ENCODE results near the gene YY1. TPM values are rescaled to one million over a fixed set of nuclear protein-coding genes. Genes with fewer than 3 reads are reported as not detected.
"Not testable (repeated sequence)": the region's sequence is repeated elsewhere in the genome, so short reads cannot be mapped to it uniquely, and the experiment has no call there.

The YY1 gene
- total RNA-seq, 2 donors from 2014 or later, result 75.5 to 77.9 TPM

DNA sequence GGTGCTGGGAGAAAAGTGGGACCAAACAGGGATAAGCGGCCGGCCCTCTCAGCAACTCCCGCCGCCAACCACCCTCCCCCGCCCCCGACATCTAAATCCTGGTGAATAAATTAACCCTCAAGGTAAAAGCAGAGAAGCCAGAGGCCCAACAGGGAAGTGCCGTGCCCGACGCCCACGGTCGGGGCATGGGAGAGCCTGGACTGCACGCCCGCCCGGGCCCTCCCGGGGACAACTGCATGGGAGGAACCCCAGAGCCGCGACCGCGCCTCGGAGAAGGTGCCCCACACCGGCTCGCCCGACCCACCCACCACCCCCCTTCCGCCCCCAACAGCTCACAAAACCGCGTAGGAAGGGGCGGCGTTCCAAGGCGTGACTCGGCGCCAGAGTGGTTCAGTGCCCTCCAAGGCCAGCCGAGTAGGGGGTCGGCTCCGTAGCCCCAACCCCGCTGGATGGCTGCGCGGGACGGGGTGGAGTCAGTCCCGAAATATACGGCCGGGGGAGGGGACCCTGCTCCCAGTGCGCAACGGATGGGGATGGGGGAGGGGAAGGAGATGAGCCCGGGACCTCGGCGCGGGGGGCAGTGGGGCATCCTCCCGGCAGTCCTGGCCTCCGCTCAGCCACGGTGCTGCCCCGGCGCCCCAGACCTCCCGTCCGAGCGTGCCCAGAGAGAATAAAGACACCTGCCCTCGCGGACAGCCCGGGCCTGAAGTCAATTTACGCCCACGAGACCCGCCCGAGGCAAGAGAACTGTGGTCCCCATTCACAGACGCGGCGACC lies 66.6 kb downstream of the YY1 start:
- ATAC-seq (peak; percentile 12), DNase-seq (peak in 2 of 3 donors; percentile 23 to 28)
- Mint-ChIP-seq H3K27me3 (no peaks in the 10 kb centered on the region), H3K4me1 (peaks cover 11% of the 10 kb centered on the region), H3K27ac (no peak overlapping the region), H3K4me3 (peak overlapping the region; percentile 88), H3K36me3 (ENCODE audit: low read depth) (no peaks in the 10 kb centered on the region)
- H3K9me3 ChIP-seq (ENCODE audit: control insufficient read depth, low read length, poor library complexity, severe bottlenecking), result no peaks in the 10 kb centered on the region

DNA sequence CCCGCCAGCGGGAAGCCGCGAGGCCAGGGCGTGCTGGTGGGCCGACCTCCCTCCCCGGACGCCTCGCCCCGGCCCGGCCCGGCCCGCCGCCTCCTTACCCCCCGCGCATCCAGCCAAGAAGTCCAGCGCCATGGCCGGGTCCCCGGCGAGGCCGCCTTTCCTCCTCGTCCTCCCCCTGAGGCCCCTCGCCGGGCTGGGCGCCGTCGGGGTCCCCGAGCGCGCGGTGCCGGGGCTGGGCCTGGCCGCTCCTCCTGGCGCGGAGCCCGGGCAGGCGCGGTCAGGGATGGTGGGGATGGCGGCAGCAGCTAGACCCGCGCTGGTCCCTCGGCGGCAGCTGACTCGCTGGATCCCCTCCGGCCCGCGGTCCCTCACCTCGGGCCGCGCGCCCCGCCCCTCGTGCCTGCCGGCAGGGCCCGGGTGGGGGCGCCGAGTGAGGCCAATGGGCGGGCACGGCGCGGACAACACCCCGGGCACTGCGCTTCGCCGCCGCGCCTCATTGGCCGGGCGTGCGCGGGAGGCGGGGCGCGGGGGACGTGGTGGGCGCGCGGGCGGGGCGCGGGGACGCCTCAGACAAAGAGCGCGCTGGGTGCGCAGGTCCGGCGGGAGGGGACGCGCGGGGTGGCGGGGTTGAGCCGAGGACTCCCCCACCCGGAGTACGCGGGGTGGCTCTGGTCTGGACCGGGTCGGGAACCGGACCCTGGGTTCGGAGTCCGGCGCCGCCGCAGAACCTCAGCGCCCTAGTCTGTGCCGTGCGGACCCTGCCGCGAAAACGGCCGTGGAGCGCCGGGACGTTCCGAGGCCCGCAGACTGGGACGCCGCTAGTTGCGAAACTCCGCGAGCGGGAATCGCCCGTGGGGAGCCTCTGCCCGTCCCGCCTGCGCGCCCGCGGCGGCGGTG lies 67.4 kb downstream of the YY1 start, which contains the start of gene SLC25A29:
Gene SLC25A29, minus strand, starts transcription at position 344 of the 897 bp plus-strand sequence. Its CDS starts 212 bp downstream, at position 132.
- DNase-seq (peak; percentile 38 to 61 (median 55)), ATAC-seq (peak; percentile 88)
- no peaks in the 10 kb centered on the region for H3K27me3 Mint-ChIP-seq
- H3K4me1 Mint-ChIP-seq, result peaks cover 11% of the 10 kb centered on the region
- H3K36me3 Mint-ChIP-seq (ENCODE audit: low read depth), result no peaks in the 10 kb centered on the region
- H3K4me3 Mint-ChIP-seq, result peak within 1 kb of the TSS; percentile 88
- no peaks in the 10 kb centered on the region for H3K9me3 ChIP-seq (ENCODE audit: control insufficient read depth, low read length, poor library complexity, severe bottlenecking)
- H3K27ac Mint-ChIP-seq, result no peak within 1 kb of the TSS

DNA sequence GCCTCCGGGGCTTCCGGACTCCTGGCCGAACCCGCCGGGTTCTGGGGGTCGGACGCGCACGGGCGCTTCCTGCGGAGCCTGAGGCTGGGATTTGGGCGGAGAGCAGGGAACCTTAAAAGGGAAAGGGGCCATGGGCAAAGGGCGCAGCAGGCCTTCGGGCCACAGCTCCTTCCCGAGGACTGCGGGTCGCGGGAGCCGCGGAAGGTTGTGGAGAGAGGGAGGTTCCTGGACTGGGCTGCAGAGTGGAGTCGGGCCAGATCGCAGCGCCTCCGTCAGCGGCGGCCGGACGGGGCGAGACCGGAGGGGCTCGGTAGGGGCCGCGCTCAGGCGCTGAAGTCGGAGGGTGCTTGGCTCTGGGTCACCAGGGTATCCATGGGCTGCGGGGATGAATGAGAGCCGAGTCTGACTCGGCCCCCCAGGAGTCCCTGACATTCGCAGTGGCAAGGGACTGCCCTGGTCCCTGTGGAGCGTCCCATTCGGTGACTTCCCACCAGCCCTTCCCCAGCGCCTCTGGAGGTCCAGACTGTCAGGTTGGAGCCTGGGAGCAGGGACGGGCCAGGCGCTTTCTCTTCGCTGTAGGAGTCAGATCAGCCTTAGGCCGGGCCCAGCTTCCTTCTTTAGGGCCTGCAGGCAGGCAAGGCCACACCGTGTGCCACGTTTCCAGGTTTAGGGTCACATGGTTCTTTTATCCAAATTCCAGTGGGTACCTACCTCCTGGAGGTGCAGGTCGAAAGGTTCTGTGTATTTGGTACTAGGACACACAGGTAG lies 68.2 kb downstream of the YY1 start:
- no peaks in the 10 kb centered on the region for H3K36me3 Mint-ChIP-seq (ENCODE audit: low read depth)
- H3K27me3 Mint-ChIP-seq, result no peaks in the 10 kb centered on the region
- peak overlapping the region; percentile 81 for H3K4me3 Mint-ChIP-seq
- no peak for DNase-seq
- no peak overlapping the region for H3K27ac Mint-ChIP-seq
- no peaks in the 10 kb centered on the region for H3K9me3 ChIP-seq (ENCODE audit: control insufficient read depth, low read length, poor library complexity, severe bottlenecking)
- ATAC-seq, result no peak
- H3K4me1 Mint-ChIP-seq, result peaks cover 17% of the 10 kb centered on the region

DNA sequence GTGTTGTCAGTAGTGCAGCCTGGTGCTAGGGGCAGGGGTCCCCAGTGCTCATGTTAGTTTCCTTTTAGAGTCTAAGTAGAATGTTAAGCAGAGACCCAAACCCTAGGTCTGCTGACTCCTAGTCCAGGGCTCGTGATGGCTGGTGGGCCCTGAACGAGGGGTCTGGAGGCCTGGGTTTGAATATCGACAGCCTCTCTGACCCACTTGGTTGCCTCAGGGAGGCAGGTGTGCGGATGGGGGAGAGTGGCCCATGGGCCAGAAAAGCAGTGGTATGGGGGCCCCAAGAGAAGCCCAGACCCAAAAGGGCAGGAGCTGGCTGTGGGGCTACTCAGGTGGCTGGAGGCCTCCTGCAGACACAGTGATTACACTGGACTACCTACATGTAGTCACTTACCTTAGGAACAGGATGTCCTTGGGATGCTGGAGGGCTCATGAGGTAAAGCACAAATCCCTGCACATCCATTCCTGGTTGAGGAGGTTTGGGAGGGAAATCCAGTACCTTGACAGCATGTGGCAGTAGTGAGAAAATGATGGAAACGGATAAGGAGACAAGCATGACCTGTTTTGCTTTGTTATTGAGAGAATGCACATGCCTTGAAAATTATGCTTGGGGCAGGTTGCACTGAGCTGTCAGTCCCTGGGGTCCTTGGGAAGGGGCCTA lies 69.0 kb downstream of the YY1 start:
- no peaks in the 10 kb centered on the region for H3K36me3 Mint-ChIP-seq (ENCODE audit: low read depth)
- H3K4me1 Mint-ChIP-seq, result peaks cover 17% of the 10 kb centered on the region
- no peaks in the 10 kb centered on the region for H3K9me3 ChIP-seq (ENCODE audit: control insufficient read depth, low read length, poor library complexity, severe bottlenecking)
- ATAC-seq, result no peak
- H3K27ac Mint-ChIP-seq, result no peak overlapping the region
- DNase-seq, result no peak
- H3K27me3 Mint-ChIP-seq, result no peaks in the 10 kb centered on the region
- peak overlapping the region; percentile 81 for H3K4me3 Mint-ChIP-seq

DNA sequence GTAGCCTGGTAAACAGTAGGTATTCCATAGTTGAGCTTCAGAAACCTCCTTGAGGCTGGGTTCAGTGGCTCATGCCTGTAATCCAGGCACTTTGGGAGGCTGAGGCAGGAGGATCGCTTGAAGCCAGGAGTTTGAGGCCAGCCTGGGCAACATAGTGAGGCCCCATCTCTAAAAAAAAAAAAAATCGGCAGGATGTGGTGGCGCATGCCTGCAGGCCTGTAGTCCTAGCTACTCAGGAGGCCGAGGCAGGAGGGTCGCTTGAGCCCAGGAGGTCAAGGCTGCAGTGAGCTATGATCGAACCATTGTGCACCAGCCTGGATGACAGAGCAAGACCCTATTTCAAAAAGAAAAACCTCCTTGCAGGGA lies 69.5 kb downstream of the YY1 start:
- H3K9me3 ChIP-seq (ENCODE audit: control insufficient read depth, low read length, poor library complexity, severe bottlenecking); H3K27me3 Mint-ChIP-seq; H3K36me3 Mint-ChIP-seq (ENCODE audit: low read depth); ATAC-seq; DNase-seq; H3K27ac Mint-ChIP-seq; H3K4me3 Mint-ChIP-seq: not testable (repeated sequence)
- H3K4me1 Mint-ChIP-seq, result peaks cover 17% of the 10 kb centered on the region

DNA sequence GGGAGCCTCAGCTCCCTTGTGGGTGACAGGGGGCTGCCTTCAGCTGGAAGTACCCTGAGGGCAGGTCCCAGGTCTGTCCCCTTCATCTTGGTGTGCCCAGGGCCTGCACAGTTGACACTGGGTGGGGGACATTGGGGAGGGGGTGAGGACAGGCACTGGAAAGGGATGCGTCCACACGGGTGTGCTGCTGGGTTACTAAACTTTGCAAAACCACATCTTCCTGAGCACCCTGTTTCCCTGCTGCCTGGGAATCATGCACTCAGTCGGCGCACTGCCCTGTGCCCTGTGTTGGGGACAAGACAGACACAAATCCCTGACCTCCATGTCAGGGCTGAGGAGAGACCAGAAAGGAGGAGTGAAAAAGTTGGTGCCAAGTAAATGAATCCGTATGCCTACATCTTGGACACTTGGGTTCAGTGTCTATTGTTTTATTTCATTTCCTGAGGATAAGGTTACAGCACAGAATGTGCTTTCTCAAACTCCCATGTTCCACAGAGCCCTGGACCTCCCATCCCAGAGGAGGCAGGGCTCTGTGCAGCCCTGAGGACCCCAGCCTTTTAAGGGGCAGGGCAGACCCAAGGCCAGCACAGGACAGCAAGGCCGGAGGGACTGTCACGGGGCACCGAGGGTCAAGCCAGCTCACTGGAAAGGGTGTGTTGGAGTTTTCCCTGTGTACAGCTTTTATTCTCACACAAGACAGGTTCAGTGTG lies 70.2 kb downstream of the YY1 start:
- Mint-ChIP-seq H3K4me3 (no peak overlapping the region), H3K27me3 (no peaks in the 10 kb centered on the region), H3K4me1 (peaks cover 17% of the 10 kb centered on the region), H3K27ac (no peak overlapping the region), H3K36me3 (ENCODE audit: low read depth) (no peaks in the 10 kb centered on the region)
- no peaks in the 10 kb centered on the region for H3K9me3 ChIP-seq (ENCODE audit: control insufficient read depth, low read length, poor library complexity, severe bottlenecking)
- DNase-seq (no peak), ATAC-seq (no peak)

DNA sequence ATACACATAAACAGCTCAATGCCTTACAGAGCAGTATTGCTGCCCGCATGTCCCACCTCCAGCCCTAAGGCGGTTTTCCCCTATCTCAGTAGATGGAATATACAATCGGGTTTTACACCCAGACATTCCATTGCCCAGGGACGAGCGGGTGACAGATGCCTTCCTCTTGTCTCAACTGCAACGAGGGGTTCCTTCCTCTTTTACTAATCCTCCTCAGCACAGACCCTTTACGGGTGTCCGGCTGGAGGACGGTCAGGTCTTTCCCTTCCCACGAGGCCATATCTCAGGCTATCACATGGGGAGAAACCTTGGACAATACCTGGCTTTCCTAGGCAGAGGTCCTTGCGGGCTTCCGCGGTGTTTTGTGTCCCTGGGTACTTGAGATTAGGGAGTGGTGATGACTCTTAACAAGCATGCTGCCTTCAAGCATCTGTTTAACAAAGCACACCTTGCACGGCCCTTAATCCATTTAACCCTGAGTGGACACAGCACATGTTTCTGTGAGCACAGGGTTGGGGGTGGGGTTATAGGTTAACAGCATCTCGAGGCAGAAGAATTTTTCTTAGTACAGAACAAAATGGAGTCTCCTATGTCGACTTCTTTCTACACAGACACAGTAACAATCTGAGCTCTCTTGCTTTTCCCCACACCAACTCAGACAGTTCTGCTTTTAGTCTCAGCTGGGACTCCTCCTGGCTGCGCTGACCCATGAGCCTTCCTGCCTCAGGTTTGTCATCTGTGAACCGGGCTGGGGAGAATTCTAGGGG lies 73.3 kb downstream of the YY1 start:
- not testable (repeated sequence) for DNase-seq; H3K4me3 Mint-ChIP-seq; H3K27me3 Mint-ChIP-seq; H3K27ac Mint-ChIP-seq; H3K36me3 Mint-ChIP-seq (ENCODE audit: low read depth); ATAC-seq; H3K9me3 ChIP-seq (ENCODE audit: control insufficient read depth, low read length, poor library complexity, severe bottlenecking)
- peaks cover 10% of the 10 kb centered on the region for H3K4me1 Mint-ChIP-seq

DNA sequence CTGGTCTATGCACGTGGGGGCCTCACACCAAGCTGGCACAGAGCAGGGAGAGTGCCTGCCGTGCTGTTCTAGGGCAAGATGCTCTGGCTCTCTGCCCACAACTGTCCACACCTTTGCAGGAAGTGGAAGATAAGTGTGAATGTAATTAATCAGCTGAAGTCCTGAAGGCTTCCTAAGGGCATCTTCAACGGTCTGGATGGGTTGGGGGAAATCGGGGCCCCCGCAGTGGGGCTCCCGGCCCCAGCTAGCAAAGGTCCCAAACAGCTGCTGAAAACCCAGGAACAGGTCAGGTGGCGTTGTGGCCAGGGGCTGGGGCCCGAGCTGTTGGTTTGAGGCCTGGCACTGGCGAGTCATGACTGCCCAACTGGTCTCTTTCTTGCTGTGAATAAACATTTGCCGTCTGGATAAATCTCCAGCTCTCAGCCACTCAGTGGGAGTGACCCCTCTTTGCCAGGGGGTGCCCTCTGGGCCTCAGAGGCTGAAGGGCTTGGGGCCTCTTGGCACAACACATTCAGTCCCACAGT lies 74.0 kb downstream of the YY1 start:
- no peak for ATAC-seq

DNA sequence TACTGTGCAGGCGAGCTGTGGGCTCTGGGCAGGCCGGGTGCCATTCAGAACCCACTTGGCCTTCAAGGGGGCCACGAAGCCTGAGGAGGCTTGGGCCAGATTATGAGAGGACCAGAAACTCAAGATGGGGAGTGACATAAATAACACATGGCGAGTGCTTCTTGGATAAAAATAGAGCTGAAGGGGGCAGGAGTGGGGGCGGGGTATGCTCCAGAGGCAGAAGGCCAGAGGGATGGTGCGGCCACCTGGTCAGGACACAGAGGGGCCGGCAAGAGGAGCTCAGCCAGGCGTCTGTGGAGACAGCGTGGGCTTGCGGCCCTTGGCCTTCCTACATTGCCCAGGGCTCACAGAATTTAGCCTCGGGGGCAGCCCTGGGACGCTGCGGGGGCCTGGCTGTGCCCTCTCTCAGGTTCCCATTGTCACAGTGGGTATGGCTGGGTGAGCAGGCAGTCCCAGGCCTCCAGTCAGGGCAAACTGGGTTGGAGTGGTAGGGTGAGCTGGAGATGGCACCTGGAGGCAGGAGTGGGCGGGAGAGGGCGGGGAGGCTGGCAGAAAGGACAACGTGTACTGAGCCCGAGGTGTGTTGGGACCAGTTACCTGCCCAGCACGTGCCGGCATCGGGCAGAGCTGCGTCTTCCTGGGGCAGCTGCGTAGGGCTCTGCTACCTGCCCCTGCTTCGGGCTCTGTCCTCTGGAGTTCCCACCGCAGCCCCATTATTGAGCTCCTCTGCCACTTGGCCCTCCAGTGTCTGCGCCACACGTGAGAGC lies 74.7 kb downstream of the YY1 start:
- Mint-ChIP-seq H3K4me3 (no peak overlapping the region), H3K27me3 (no peaks in the 10 kb centered on the region), H3K27ac (no peak overlapping the region), H3K36me3 (ENCODE audit: low read depth) (no peaks in the 10 kb centered on the region), H3K4me1 (peaks cover 11% of the 10 kb centered on the region)
- DNase-seq (no peak), ATAC-seq (no peak)
- no peaks in the 10 kb centered on the region for H3K9me3 ChIP-seq (ENCODE audit: control insufficient read depth, low read length, poor library complexity, severe bottlenecking)

More for the DNA sequence above, 74.0 kb downstream of the YY1 start:
- no peak for DNase-seq
- Mint-ChIP-seq H3K4me3 (no peak overlapping the region), H3K27ac (no peak overlapping the region), H3K36me3 (ENCODE audit: low read depth) (no peaks in the 10 kb centered on the region), H3K27me3 (no peaks in the 10 kb centered on the region), H3K4me1 (peaks cover 12% of the 10 kb centered on the region)
- no peaks in the 10 kb centered on the region for H3K9me3 ChIP-seq (ENCODE audit: control insufficient read depth, low read length, poor library complexity, severe bottlenecking)

DNA sequence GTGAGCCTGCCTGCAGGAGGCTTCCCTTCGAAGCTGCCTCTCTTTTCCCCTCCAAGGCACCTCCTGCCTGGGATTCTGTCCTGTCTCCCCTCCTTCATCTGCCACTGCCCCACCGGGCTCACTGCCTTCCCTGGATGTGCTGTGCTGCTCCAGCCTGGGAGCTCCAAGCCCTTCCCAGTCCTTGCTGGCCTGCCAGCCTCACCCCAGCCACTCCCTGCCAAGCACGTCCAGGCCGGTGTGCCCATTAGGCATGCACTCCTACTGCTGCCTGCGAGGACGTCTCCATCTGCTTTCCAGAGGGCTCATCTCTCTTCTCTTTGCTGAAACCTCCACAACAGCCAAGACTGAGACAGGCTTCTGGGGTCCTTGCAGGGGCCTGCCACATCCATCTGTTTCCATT lies 75.8 kb downstream of the YY1 start:
- no peaks in the 10 kb centered on the region for H3K9me3 ChIP-seq (ENCODE audit: control insufficient read depth, low read length, poor library complexity, severe bottlenecking)
- no peaks in the 10 kb centered on the region for H3K27me3 Mint-ChIP-seq
- H3K27ac Mint-ChIP-seq, result no peak overlapping the region
- H3K4me3 Mint-ChIP-seq, result no peak overlapping the region
- DNase-seq, result no peak
- peaks cover 13% of the 10 kb centered on the region for H3K4me1 Mint-ChIP-seq
- no peak for ATAC-seq
- H3K36me3 Mint-ChIP-seq (ENCODE audit: low read depth), result no peaks in the 10 kb centered on the region

DNA sequence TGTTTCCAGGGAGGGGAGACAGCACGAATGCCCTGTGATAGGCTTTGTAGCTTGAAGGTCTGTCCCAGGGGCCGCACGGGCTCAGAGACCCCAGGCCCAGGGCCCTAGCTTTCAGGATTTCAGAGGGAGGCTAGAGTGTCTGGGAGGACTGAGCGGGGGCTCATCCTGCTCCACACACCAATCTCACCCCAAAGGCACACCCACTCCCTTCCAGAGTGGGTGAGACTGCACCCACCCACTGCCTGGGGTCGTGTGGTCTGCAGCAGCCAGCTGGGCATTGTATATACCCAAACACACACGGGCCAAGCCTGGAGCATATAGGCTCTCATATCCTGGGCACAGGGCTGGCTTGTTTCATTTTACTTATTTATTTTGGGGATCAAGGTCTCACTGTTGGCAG lies 78.4 kb downstream of the YY1 start:
- Mint-ChIP-seq H3K27ac (peak overlapping the region; percentile 34), H3K36me3 (ENCODE audit: low read depth) (peaks cover 3% of the 10 kb centered on the region), H3K4me1 (peaks cover 10% of the 10 kb centered on the region), H3K4me3 (peak overlapping the region; percentile 76), H3K27me3 (no peaks in the 10 kb centered on the region)
- H3K9me3 ChIP-seq (ENCODE audit: control insufficient read depth, low read length, poor library complexity, severe bottlenecking), result no peaks in the 10 kb centered on the region
- ATAC-seq (no peak), DNase-seq (no peak)

Data from T-helper 17 cell (primary cell).